CD4-positive, CD25-positive, alpha-beta regulatory T cell (primary cell): ENCODE data around the gene PTPRN2. TPM values are rescaled to one million over a fixed set of nuclear protein-coding genes. Genes with fewer than 3 reads are reported as not detected.

Experiments
- ATAC-seq, 2 donors: fragments of 150-1000 bp; cut with Tn5 transposase; one replicate each; pipeline ENCODE4 v1.10.0; 2021; ENCODE audit warnings: low read depth in 2 of 2, moderate number of reproducible peaks in 2 of 2, moderate library complexity in 1 of 2
- DNase-seq, 3 donors: peaks; one replicate each; pipeline versions ENCODE4 v3.0.0 to v3.0.0-alpha.2; 2012 to 2022; ENCODE audit warnings: mixed read lengths in 1 of 3
- H3K27ac ChIP-seq: one replicate; pipeline ENCODE4 v1.7.0; 2013; ENCODE audit warnings: mild to moderate bottlenecking, low read length; ENCODE audit not compliant: insufficient read depth, poor library complexity, severe bottlenecking
- H3K27me3 ChIP-seq: one replicate; pipeline ENCODE4 v1.7.0; 2013; ENCODE audit warnings: low read length; ENCODE audit not compliant: control insufficient read depth, insufficient read depth
- H3K36me3 ChIP-seq: one replicate; pipeline ENCODE4 v1.7.0; 2013; ENCODE audit warnings: mild to moderate bottlenecking, low read length, moderate library complexity; ENCODE audit not compliant: control insufficient read depth, insufficient read depth
- H3K4me1 ChIP-seq: 2 replicates; pipeline ENCODE4 v1.7.0; 2013; ENCODE audit warnings: mild to moderate bottlenecking, low read length; ENCODE audit not compliant: insufficient read depth, control insufficient read depth, poor library complexity, severe bottlenecking
- H3K4me3 ChIP-seq: one replicate; pipeline ENCODE4 v1.7.0; 2013; ENCODE audit warnings: low read depth, mild to moderate bottlenecking, low read length, moderate library complexity
- H3K9me3 ChIP-seq, 2 experiments: 1 replicate in 1 of 2; 2 replicates in 1 of 2; pipeline ENCODE4 v1.7.0; 2013; ENCODE audit warnings: low read length in 2 of 2, mild to moderate bottlenecking in 1 of 2, moderate library complexity in 1 of 2; ENCODE audit not compliant: control insufficient read depth in 2 of 2
- H3K27ac Mint-ChIP-seq, 3 donors: one replicate each; pipeline ENCODE4 v1.8.0; 2020 to 2022; ENCODE audit warnings: mild to moderate bottlenecking in 3 of 3, mixed read lengths in 3 of 3, moderate library complexity in 2 of 3
- H3K27me3 Mint-ChIP-seq: one replicate; pipeline ENCODE4 v1.8.0; 2022; ENCODE audit warnings: mild to moderate bottlenecking, mixed read lengths
- H3K36me3 Mint-ChIP-seq: one replicate; pipeline ENCODE4 v1.8.0; 2020; ENCODE audit warnings: mixed read lengths
- H3K4me1 Mint-ChIP-seq, 4 donors: one replicate each; pipeline ENCODE4 v1.8.0; 2020 to 2022; ENCODE audit warnings: mixed read lengths in 4 of 4, mild to moderate bottlenecking in 1 of 4
- H3K4me3 Mint-ChIP-seq, 4 donors: one replicate each; pipeline ENCODE4 v1.8.0; 2020 to 2022; ENCODE audit warnings: mild to moderate bottlenecking in 4 of 4, mixed read lengths in 4 of 4, moderate library complexity in 3 of 4
- H3K9me3 Mint-ChIP-seq, 7 donors: one replicate each; pipeline ENCODE4 v1.8.0; 2020 to 2022; ENCODE audit warnings: mixed read lengths in 7 of 7, mild to moderate bottlenecking in 3 of 7, moderate library complexity in 2 of 7
- polyA plus RNA-seq, 4 donors: library from polyadenylated mRNA; unstranded; fragments of 300-500 nt; fragmentation: Illumina TruSeq; gene quantifications; one replicate each; pipeline ENCODE4 v1.2.3, GENCODE V29; 2021
- total RNA-seq: library from RNA; stranded (reverse); gene quantifications from one replicate; pipeline ENCODE4 v1.2.3, GENCODE V29; 2022

The PTPRN2 gene
- total and polyA plus RNA-seq, 5 donors from 2014 or later, result 1.6 to 4.7 (median 2.7) TPM

- Histone ChIP-seq H3K4me3 (no peak overlapping the region), H3K36me3 (no peaks in the 10 kb centered on the region), H3K9me3 (no peaks in the 10 kb centered on the region), H3K27me3 (peaks cover 40% of the 10 kb centered on the region), H3K27ac (no peak overlapping the region), H3K4me1 (peaks cover 27% of the 10 kb centered on the region)
- H3K4me3 Mint-ChIP-seq, result peak overlapping the region in 1 of 4 donors; percentile 65
- peaks cover 0 to 1% (median 0%) of the 10 kb centered on the region in 7 donors for H3K9me3 Mint-ChIP-seq
- peaks cover 2 to 37% (median 15%) of the 10 kb centered on the region in 4 donors for H3K4me1 Mint-ChIP-seq
- no peaks in the 10 kb centered on the region for H3K36me3 Mint-ChIP-seq
- no peak overlapping the region for H3K27ac Mint-ChIP-seq
- H3K27me3 Mint-ChIP-seq, result peaks cover 61% of the 10 kb centered on the region
- DNase-seq (no peak), ATAC-seq (no peak)
These were observed 902.0 kb downstream of the PTPRN2 start for GRCh38 chr7:157685430-157686284.

GRCh38 chr7:157684909-157685429, 902.7 kb downstream of the PTPRN2 start:
- ATAC-seq, result no peak
- Mint-ChIP-seq H3K4me3 (no peak overlapping the region), H3K4me1 (peaks cover 2 to 34% (median 15%) of the 10 kb centered on the region in 4 donors), H3K27me3 (peaks cover 68% of the 10 kb centered on the region), H3K27ac (no peak overlapping the region), H3K36me3 (no peaks in the 10 kb centered on the region), H3K9me3 (peaks cover 0 to 1% (median 0%) of the 10 kb centered on the region in 7 donors)
- Histone ChIP-seq H3K9me3 (no peaks in the 10 kb centered on the region), H3K4me3 (no peak overlapping the region), H3K27ac (no peak overlapping the region), H3K27me3 (peaks cover 46% of the 10 kb centered on the region), H3K36me3 (no peaks in the 10 kb centered on the region), H3K4me1 (peaks cover 22% of the 10 kb centered on the region)
- no peak for DNase-seq

GRCh38 chr7:157684157-157684908, 903.3 kb downstream of the PTPRN2 start:
- Histone ChIP-seq H3K9me3 (no peaks in the 10 kb centered on the region), H3K27me3 (peaks cover 50% of the 10 kb centered on the region), H3K27ac (no peak overlapping the region), H3K4me3 (no peak overlapping the region), H3K36me3 (no peaks in the 10 kb centered on the region), H3K4me1 (peaks cover 22% of the 10 kb centered on the region)
- DNase-seq (no peak), ATAC-seq (no peak)
- peaks cover 0 to 1% (median 0%) of the 10 kb centered on the region in 7 donors for H3K9me3 Mint-ChIP-seq
- peak overlapping the region in 3 of 4 donors; percentile 4 to 60 (median 44) for H3K4me3 Mint-ChIP-seq
- peaks cover 73% of the 10 kb centered on the region for H3K27me3 Mint-ChIP-seq
- H3K36me3 Mint-ChIP-seq, result no peaks in the 10 kb centered on the region
- H3K27ac Mint-ChIP-seq, result peak overlapping the region in 1 of 3 donors; percentile 80
- H3K4me1 Mint-ChIP-seq, result peaks cover 2 to 31% (median 15%) of the 10 kb centered on the region in 4 donors

GRCh38 chr7:157683747-157684156, 903.9 kb downstream of the PTPRN2 start:
- peak overlapping the region in 3 of 4 donors; percentile 4 to 60 (median 44) for H3K4me3 Mint-ChIP-seq
- no peak overlapping the region for H3K4me3 ChIP-seq
- peak overlapping the region in 1 of 3 donors; percentile 80 for H3K27ac Mint-ChIP-seq
- no peaks in the 10 kb centered on the region for H3K36me3 ChIP-seq
- H3K27ac ChIP-seq, result no peak overlapping the region
- peaks cover 52% of the 10 kb centered on the region for H3K27me3 ChIP-seq
- H3K4me1 ChIP-seq, result peaks cover 20% of the 10 kb centered on the region
- peaks cover 2 to 31% (median 15%) of the 10 kb centered on the region in 4 donors for H3K4me1 Mint-ChIP-seq
- no peaks in the 10 kb centered on the region for H3K9me3 ChIP-seq
- H3K27me3 Mint-ChIP-seq, result peaks cover 79% of the 10 kb centered on the region
- no peaks in the 10 kb centered on the region for H3K36me3 Mint-ChIP-seq
- DNase-seq, result no peak
- H3K9me3 Mint-ChIP-seq, result peaks cover 0 to 1% (median 0%) of the 10 kb centered on the region in 7 donors
- ATAC-seq, result no peak

- H3K27me3 Mint-ChIP-seq, result peaks cover 80% of the 10 kb centered on the region
- Histone ChIP-seq H3K27me3 (peaks cover 54% of the 10 kb centered on the region), H3K36me3 (no peaks in the 10 kb centered on the region), H3K4me3 (no peak overlapping the region), H3K4me1 (peaks cover 13% of the 10 kb centered on the region), H3K27ac (no peak overlapping the region), H3K9me3 (no peaks in the 10 kb centered on the region)
- no peak overlapping the region for H3K27ac Mint-ChIP-seq
- peaks cover 3 to 28% (median 12%) of the 10 kb centered on the region in 4 donors for H3K4me1 Mint-ChIP-seq
- no peak for ATAC-seq
- H3K4me3 Mint-ChIP-seq, result peak overlapping the region in 2 of 4 donors; percentile 60 to 69
- peaks cover 0 to 1% (median 0%) of the 10 kb centered on the region in 7 donors for H3K9me3 Mint-ChIP-seq
- no peak for DNase-seq
- no peaks in the 10 kb centered on the region for H3K36me3 Mint-ChIP-seq
These were observed 904.5 kb downstream of the PTPRN2 start for GRCh38 chr7:157682946-157683746.

- no peak overlapping the region for H3K27ac ChIP-seq
- Mint-ChIP-seq H3K27ac (no peak overlapping the region), H3K4me1 (peaks cover 0 to 27% (median 10%) of the 10 kb centered on the region in 4 donors), H3K27me3 (peaks cover 80% of the 10 kb centered on the region), H3K4me3 (peak overlapping the region in 1 of 4 donors; percentile 69), H3K36me3 (no peaks in the 10 kb centered on the region), H3K9me3 (peaks cover 0 to 1% (median 0%) of the 10 kb centered on the region in 7 donors)
- H3K4me1 ChIP-seq, result peaks cover 13% of the 10 kb centered on the region
- no peak overlapping the region for H3K4me3 ChIP-seq
- no peak for DNase-seq
- no peak for ATAC-seq
- no peaks in the 10 kb centered on the region for H3K9me3 ChIP-seq
- peaks cover 46% of the 10 kb centered on the region for H3K27me3 ChIP-seq
- H3K36me3 ChIP-seq, result no peaks in the 10 kb centered on the region
These were observed 905.3 kb downstream of the PTPRN2 start for GRCh38 chr7:157682064-157682945.
